ENCODE data around the gene HOXD10. TPM values are rescaled to one million over a fixed set of nuclear protein-coding genes. Genes with fewer than 3 reads are reported as not detected.

HOXD10 gene
- polyA plus RNA-seq, 4 donors: 0.09 TPM; not detected in 3

DNA sequence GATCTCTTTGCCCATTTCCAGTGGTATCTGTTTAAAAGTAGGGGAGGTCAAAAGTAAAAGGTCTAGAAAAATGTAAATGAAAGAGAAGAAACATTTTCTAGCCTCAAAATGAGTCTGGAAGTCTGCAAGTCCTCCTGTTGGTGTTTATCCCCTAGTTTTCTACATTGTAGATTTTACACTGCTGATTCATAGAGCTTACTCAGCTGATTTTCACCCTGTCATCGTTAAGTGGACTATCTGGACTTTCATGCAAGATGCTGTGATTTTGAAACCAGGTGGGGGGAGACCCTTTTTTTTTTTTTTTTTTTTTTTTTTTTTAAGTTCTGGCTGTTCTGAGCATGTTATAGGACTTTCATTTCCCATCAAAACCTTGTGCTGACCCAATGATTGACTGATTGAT lies 50.8 kb downstream of the HOXD10 start:
- H3K4me3 ChIP-seq (ENCODE audit: low read depth in 1 of 3, low read length in 3 of 3): no peak overlapping the region
- H3K36me3 ChIP-seq (ENCODE audit: control insufficient read depth in 3 of 3, insufficient read depth in 2 of 3, low read depth in 1 of 3, low read length in 3 of 3): peaks cover 0 to 2% (median 0%) of the 10 kb centered on the region in 3 donors
- H3K9me3 ChIP-seq (ENCODE audit: control insufficient read depth in 2 of 2, insufficient read depth in 1 of 2, low read depth in 1 of 2, low read length in 1 of 2): peaks cover 0 to 6% of the 10 kb centered on the region in 2 donors
- H3K27me3 ChIP-seq (ENCODE audit: control insufficient read depth in 3 of 3, insufficient read depth in 3 of 3, low read length in 3 of 3): peaks cover 0 to 95% (median 54%) of the 10 kb centered on the region in 3 donors
- H3K27ac ChIP-seq (ENCODE audit: low read depth in 1 of 3, low read length in 2 of 3): no peak overlapping the region
- 23 to 45% (median 33%) methylated on average over 1 of the region's 1 CpG for WGBS, 3 donors
- DNase-seq (no peak), FAIRE-seq (no peak)
- peaks cover 0 to 6% (median 0%) of the 10 kb centered on the region in 3 donors for H3K4me1 ChIP-seq (ENCODE audit: control insufficient read depth in 3 of 3, insufficient read depth in 2 of 3, low read depth in 1 of 3, low read length in 2 of 3)

GRCh38 chr2:176169181-176169580 lies 52.6 kb downstream of the HOXD10 start:
- H3K36me3 ChIP-seq (ENCODE audit: control insufficient read depth in 3 of 3, insufficient read depth in 2 of 3, low read depth in 1 of 3, low read length in 3 of 3): peaks cover 0 to 2% (median 0%) of the 10 kb centered on the region in 3 donors
- no peak overlapping the region for H3K4me3 ChIP-seq (ENCODE audit: low read depth in 1 of 3, low read length in 3 of 3)
- H3K27me3 ChIP-seq (ENCODE audit: control insufficient read depth in 3 of 3, insufficient read depth in 3 of 3, low read length in 3 of 3): peaks cover 0 to 92% (median 50%) of the 10 kb centered on the region in 3 donors
- no peak overlapping the region for H3K27ac ChIP-seq (ENCODE audit: low read depth in 1 of 3, low read length in 2 of 3)
- FAIRE-seq (no peak), DNase-seq (no peak)
- H3K9me3 ChIP-seq (ENCODE audit: control insufficient read depth in 2 of 2, insufficient read depth in 1 of 2, low read depth in 1 of 2, low read length in 1 of 2): peaks cover 0 to 4% of the 10 kb centered on the region in 2 donors
- H3K4me1 ChIP-seq (ENCODE audit: control insufficient read depth in 3 of 3, insufficient read depth in 2 of 3, low read depth in 1 of 3, low read length in 2 of 3): peaks cover 0 to 6% (median 0%) of the 10 kb centered on the region in 3 donors
- 69 to 77% (median 73%) methylated on average over 5 of the region's 5 CpGs for WGBS, 3 donors

Other genes starting within 250 kb of the HOXD10 start
- gene LNPK, start 114.5 kb upstream of the HOXD10 start, polyA plus RNA-seq: 10 to 100 TPM in 1 of 4 donors, 1 to 10 TPM in 3; 2.2 to 19.6 (median 5.0) TPM
- not detected for gene EVX2, start 32.8 kb upstream of the HOXD10 start, polyA plus RNA-seq
- gene HOXD13, start 24.1 kb upstream of the HOXD10 start, polyA plus RNA-seq: not detected
- gene HOXD12, start 17.0 kb upstream of the HOXD10 start, polyA plus RNA-seq: not detected
- gene HOXD11, start 9.5 kb upstream of the HOXD10 start, polyA plus RNA-seq: not detected
- gene HOXD9, start 5.9 kb downstream of the HOXD10 start, polyA plus RNA-seq: 1 to 10 TPM in 1 of 4 donors, under 1 TPM in 2, not detected in 1; 0.27 to 1.9 (median 0.28) TPM
- gene HOXD8, start 12.9 kb downstream of the HOXD10 start, polyA plus RNA-seq: 1 to 10 TPM in 3 of 4 donors, under 1 TPM in 1; 0.89 to 7.3 (median 3.6) TPM
- 10 to 100 TPM in 1 of 4 donors, under 1 TPM in 1, not detected in 2; 0.97 to 14.7 TPM for gene HOXD4, start 34.8 kb downstream of the HOXD10 start, polyA plus RNA-seq
- gene HOXD3, start 40.5 kb downstream of the HOXD10 start, polyA plus RNA-seq: 1 to 10 TPM in 1 of 4 donors, under 1 TPM in 1, not detected in 2; 0.98 to 5.2 TPM
- gene HOXD1, start 71.9 kb downstream of the HOXD10 start, polyA plus RNA-seq: 1 to 10 TPM in 1 of 4 donors, under 1 TPM in 1, not detected in 2; 1.00 to 8.2 TPM
- 10 to 100 TPM; 28.1 to 53.7 (median 40.7) TPM for gene MTX2, start 152.7 kb downstream of the HOXD10 start, polyA plus RNA-seq